HG03520 (cell line): ENCODE data around the gene CNOT8.
"Not testable (repeated sequence)": the region's sequence is repeated elsewhere in the genome, so short reads cannot be mapped to it uniquely, and the experiment has no call there.

Experiments used
- ATAC-seq: cut with Tn5 transposase; IDR thresholded peaks from one replicate; pipeline ENCODE4 v1.9.1; 2021; ENCODE audit warnings: mild to moderate bottlenecking, moderate library complexity; ENCODE audit not compliant: unreplicated experiment

Gene CNOT8

DNA sequence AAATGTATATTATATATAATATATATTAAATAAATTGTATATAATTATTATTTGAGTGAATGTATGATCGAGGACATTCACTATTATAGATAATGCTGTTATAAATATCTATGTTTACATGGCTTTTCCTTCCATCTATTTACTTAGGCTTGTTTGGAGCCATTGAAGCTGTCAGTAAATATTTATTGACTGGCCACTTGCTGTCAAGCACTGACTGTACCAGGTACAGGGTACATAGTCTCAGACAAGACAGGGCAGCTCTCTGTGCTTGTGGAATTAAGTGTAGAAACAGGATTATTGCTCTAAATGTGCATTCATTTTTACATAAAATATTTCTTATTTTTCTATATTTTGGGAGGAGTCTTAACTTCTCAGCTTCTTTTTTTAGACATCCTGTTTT lies 24.4 kb upstream of the CNOT8 start:
- ATAC-seq = no peak

DNA sequence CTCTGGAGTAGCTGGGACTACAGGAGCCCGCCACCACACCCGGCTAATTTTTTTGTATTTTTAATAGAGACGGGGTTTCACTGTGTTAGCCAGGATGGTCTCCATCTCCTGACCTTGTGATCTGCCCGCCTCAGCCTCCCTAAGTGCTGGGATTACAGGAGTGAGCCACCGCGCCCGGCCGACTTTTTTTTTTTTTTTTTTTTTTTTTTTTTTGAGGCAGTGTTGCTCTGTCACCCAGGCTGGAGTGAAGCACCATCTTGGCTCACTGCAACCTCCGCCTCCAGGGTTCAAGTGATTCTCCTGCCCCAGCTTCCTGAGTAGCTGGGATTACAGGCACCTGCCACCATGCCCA lies 22.8 kb upstream of the CNOT8 start:
- not testable (repeated sequence) for ATAC-seq

DNA sequence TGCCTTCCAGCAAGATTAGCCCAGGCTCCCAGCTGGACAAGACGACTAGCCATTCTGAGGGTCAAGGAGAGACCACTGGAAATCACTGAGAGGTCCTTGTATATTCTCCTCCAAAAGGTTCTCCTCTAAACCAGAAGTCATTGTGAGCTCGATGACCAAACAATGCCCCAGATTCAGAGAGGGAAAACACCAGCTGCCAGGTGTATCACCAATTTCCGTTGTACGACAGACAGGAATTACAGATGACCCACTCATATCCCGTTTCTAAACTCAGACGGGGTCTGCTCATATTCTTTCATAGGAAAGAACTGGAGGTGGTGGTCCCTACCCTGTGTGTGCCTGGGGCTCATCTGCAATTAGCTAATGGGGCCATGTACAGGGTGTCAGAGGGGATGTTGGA lies 22.2 kb upstream of the CNOT8 start:
- ATAC-seq = no peak

DNA sequence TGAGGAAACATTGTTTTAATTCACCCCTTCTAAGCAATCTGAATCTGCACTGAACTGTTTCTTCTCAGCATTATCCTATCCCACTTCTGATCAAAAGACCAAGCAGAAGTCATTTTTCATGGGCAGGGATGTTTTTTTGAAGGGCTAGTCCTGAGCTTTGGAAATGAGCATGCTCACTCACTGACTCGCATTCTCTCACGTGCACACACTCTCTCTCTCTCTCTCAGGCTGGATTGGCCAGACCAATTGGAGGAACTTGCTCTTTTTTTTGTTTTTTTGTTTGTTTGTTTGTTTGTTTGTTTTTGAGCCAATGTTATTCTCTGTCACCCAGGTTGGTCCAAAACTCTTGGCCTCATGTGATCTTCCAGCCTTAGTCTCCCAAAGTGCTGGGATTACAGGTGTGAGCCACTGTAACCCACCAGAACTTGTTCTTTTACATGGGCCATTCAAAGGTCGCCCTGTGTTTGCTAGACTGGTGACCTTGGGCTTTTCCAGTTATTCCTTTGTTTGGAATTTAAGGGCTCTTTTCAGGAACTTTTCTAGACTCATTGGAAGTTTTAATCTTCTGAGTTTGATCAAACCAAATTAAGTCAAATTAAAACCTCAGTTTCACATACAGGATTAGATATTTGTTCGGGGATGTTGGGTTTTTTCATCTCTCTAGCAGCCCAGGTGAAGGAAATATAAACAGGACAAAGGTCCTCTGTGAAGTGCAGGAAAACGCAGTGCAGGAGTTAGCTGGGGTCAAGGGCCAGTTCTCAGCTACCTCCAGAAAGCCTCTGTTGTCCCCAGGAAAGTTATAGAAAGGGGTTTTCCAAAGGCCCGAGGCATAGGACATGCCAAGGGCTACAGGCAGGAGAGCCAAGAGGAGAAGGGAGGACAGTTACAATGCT lies 21.2 kb upstream of the CNOT8 start:
- no peak for ATAC-seq

DNA sequence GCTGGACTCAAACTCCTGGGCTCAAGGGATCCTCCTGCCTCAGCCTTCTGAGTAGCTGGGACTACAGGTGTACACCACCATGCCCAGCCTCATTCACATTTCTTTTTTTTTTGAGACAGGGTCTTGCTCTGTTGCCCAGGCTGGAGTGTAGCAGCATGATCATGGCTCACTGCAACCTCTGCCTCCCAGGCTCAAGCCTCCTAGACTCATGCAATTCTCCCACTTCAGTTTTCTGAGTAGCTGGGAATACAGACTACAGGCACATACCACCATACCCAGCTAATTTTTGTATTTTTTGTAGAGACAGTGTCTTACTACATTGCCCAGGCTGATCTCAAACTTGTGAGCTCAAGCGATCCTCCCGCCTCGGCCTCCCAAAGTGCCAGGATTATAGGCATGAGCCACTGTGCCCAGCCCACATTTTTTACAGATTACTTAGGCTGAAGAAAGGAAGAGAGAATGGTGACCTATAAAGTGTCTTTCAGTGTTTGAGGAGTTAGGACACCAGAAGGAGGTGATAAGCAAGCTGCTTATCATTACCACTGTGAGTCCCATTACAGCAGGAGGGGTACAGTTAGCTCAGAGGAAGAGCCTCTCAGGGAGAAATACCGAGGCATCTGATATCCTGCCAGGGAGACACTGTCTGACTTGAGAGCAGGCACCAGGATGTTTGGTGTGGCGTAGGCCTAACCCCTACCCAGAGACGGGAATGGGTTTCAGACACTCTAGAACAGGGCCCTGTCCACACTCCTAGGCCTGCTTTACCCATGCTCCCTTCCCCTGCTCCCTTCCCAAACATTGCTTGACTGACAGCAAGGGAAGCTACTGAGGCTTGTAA lies 17.8 kb upstream of the CNOT8 start:
- no peak for ATAC-seq

DNA sequence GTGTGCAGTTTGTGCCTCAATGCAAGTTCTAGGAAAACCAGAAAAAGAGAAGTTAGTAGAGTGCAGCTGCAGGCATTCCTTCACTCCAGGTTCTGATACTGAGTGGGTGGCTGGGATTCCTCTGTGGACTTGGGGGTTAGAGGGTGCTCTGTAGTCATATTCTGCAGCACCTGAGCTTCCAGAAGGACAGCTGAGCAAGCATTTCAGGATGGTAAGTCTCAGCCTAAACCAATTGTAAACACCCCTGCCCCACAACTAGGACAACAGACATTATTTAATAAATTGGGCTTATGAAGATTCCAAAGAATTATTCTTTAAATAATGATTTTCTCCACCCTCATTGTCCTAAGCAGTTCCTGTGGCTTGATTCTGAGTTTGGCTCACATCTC lies 17.2 kb upstream of the CNOT8 start:
- ATAC-seq = no peak

GRCh38 chr5:154842689-154843530 lies 15.5 kb upstream of the CNOT8 start:
- ATAC-seq = no peak

GRCh38 chr5:154844809-154845208 lies 13.6 kb upstream of the CNOT8 start:
- ATAC-seq = no peak

GRCh38 chr5:154849264-154849785 lies 9.1 kb upstream of the CNOT8 start:
- no peak for ATAC-seq

DNA sequence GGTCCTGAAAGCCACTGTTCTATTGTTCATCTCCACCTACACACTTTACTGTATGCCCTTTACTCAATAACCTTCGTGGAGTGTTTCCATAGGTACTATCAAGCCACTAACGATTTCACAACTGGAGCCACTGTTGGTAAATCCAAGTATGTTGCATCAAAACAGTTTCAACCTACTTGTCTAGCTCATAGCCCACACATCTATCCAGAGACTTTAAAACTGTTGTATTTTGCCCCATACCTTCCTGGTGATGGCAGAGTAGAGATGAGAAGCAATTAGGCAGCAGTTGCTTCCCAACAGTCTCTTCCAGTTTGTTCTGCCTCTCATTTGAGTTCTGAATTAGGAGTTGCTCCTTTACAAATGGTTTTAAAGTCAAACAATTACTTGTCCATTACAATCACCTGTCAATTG lies 8.6 kb upstream of the CNOT8 start:
- no peak for ATAC-seq

- no peak for ATAC-seq
Observed at GRCh38 chr5:154850255-154851062, 8.0 kb upstream of the CNOT8 start, which contains the start of gene FAXDC2. TSS of gene FAXDC2 (minus strand) at chr5:154850603. CDS start at chr5:154838178, 12,425 bp downstream.

DNA sequence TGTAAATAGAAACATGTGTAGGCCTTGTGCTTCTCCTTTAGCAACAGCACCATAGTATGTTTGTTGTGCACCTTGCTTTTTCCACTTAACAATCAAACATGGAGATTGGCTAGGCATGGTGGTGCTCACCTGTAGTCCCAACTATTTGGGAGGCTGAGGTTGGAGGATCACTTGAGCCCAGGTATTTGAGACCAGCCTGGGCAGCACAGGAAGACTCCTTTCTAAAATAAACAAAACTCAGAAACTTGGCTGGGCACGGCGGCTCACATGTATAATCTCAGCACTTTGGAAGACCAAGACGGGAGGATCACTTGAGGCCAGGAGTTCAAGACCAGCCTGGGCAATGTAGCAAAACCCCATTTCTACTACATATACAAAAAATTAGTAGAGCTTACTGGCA lies 7.1 kb upstream of the CNOT8 start:
- ATAC-seq = no peak

DNA sequence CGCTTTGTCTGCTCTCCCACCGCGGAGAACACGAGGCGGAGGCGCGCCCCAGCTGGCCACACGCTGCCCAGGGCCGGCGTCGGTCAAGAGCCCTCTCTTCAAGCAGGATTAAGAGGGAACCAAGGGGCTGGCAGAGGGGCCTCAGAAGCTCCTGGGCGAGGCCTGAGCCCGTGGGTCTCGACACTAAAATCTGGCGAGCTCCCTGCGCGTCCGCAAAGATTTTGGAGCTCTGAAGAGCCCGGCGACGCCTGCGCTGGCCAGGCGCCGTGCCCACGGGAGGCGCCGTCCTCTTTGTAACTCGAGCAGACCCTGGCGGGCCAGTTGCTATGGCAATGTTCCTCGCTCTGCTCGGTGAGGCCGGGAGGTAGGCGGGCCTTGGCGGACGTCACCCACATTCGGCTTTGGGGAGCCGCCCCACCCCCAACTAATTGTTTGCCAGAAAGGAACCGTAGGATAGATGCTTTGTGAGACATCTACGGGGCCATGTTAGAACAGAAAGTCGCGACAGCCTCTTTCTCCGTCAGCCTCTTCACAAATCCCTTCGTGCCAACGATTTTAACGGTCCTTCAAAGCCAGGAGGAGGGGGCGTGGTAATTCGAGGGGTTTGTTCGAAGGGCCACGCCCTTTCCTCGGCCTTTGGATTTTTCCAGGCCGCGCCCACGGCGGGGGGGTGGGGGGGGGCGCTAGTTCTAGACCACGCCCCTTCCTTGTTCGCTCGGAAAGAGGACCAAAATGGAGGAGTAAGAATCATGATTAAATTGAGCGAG lies 714 bp upstream of the CNOT8 start:
- ATAC-seq = peak; percentile 62

GRCh38 chr5:154858972-154859871 lies 795 bp downstream of the CNOT8 start:
- no peak for ATAC-seq

- no peak for ATAC-seq
Observed at GRCh38 chr5:154860123-154860522, 1.7 kb downstream of the CNOT8 start.

DNA sequence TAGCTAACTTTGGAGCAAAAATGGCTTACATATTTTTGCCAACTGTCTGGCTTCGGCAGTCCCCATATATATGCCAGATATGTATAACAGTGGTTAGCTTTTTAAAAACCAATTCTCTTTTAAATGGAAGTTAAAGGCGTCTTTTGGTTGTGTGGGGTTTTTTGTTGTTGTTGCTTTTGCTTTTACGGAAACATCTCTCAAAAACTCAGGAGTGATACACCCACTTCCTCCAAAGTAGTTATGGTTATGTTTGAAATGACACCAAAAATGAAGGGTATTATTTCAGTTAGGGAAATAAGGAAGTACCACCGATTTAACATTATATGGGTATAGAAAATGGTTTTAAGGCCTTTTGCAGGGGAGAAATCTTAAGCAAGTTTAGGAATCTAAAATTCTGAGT lies 2.3 kb downstream of the CNOT8 start:
- ATAC-seq = no peak

- ATAC-seq = no peak
Observed at GRCh38 chr5:154861946-154862345, 3.5 kb downstream of the CNOT8 start.

- ATAC-seq = no peak
Observed at GRCh38 chr5:154862766-154863165, 4.3 kb downstream of the CNOT8 start.
